LNCaP clone FGC (cell line): ENCODE data around the gene IFT81.

Experiments used
- DNase-seq: peaks from one replicate; pipeline ENCODE4 v3.0.0-alpha.2; 2011; ENCODE audit warnings: low read depth
- H3K4me3 ChIP-seq: 2 replicates; pipeline ENCODE4 v1.5.1; 2011; ENCODE audit warnings: mild to moderate bottlenecking, low read depth, low read length, control low read depth
- TF ChIP-seq, protein P1 (sequence below): IDR thresholded peaks from 2 replicates; pipeline ENCODE4 v1.5.1; 2012; ENCODE audit warnings: mild to moderate bottlenecking; ENCODE audit not compliant: control insufficient read depth, insufficient read depth; ENCODE audit errors: extremely low read depth

The IFT81 gene

DNA sequence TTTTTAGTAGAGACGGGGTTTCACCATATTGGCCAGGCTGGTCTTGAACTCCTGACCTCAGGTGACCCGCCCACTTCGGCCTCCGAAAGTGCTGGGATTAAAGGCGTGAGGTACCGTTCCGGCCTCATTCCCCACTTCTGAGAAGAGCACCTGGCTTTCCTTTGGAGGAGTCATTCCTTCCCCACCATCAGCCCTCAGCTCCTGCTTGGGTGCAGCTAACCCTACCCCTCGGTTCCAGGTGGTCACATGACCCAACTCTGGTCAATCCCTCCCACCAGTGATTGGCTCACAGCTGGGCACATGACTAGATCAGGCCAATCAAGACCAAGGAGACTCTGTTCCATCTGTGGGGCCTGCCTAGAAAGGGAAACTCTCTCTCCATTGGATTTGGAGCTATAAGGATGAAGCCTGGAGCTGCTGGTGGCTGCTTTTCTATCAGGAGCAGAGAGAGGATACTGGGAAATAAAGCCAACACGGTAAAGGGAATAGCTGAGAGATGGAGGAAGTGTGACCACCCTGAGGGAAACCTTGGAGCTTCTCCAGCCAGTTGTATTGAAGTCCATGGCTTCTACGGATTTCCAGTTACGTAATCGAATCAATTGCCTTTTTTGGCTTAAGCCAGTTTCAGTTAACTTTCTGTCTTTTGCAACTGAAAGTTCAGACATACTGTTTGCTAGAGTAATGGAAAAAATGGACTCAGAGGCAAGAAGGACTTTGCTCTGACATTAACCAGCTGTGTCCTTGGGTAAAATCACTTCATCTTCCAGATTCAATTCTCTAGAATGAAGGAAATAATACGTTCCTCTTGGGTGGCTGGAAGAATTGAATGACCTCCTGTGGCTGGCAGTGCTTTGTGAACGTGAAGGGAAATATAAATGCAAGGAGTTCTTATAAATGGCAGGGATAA, 19.7 kb upstream of the IFT81 start:
- no peak for DNase-seq
- TF ChIP-seq, protein P1, sequence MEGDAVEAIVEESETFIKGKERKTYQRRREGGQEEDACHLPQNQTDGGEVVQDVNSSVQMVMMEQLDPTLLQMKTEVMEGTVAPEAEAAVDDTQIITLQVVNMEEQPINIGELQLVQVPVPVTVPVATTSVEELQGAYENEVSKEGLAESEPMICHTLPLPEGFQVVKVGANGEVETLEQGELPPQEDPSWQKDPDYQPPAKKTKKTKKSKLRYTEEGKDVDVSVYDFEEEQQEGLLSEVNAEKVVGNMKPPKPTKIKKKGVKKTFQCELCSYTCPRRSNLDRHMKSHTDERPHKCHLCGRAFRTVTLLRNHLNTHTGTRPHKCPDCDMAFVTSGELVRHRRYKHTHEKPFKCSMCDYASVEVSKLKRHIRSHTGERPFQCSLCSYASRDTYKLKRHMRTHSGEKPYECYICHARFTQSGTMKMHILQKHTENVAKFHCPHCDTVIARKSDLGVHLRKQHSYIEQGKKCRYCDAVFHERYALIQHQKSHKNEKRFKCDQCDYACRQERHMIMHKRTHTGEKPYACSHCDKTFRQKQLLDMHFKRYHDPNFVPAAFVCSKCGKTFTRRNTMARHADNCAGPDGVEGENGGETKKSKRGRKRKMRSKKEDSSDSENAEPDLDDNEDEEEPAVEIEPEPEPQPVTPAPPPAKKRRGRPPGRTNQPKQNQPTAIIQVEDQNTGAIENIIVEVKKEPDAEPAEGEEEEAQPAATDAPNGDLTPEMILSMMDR: no peak
- H3K4me3 ChIP-seq: no peak overlapping the region

DNA sequence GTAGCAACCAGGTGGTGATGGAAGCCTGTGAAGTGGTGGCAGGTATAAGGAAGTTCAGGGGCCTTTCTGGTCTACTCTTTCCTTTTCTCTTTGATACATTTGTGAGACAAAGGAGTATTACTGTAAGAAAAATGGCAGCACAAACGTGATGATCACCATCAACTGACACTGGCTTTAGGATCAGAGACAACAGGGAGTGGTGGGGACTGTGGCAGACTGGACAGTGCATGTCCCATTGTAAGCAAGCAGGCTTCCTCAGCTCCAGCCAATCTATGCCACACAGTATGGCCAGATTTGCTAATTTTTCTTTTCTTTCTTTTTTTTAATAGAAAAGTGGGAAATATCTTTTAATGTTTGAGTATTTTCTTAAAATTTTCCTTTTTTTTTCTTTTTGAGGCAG, 19.0 kb upstream of the IFT81 start:
- TF ChIP-seq, protein P1: no peak

DNA sequence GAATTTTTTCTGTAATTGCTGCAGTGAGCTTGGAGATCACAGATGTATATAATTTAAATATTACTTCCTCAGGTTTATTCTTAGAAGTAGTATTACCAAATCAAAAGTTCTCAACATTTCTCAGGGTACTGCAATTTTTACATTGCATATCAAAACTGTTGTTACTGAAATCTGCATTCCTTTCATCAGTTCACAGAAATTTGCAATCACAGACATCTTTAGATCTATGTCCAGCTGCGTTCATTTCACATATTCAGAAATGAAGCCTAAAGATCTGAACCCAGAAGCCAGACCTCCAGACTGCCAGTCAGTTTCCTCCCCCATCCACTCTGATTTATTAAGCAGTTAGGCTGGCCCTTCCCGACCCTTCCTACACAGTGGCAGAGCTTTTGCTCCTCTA, 18.2 kb upstream of the IFT81 start:
- TF ChIP-seq, protein P1: no peak
- no peak overlapping the region for H3K4me3 ChIP-seq
- DNase-seq: no peak

More for the DNA sequence above, 19.0 kb upstream of the IFT81 start:
- H3K4me3 ChIP-seq: no peak overlapping the region
- no peak for DNase-seq

DNA sequence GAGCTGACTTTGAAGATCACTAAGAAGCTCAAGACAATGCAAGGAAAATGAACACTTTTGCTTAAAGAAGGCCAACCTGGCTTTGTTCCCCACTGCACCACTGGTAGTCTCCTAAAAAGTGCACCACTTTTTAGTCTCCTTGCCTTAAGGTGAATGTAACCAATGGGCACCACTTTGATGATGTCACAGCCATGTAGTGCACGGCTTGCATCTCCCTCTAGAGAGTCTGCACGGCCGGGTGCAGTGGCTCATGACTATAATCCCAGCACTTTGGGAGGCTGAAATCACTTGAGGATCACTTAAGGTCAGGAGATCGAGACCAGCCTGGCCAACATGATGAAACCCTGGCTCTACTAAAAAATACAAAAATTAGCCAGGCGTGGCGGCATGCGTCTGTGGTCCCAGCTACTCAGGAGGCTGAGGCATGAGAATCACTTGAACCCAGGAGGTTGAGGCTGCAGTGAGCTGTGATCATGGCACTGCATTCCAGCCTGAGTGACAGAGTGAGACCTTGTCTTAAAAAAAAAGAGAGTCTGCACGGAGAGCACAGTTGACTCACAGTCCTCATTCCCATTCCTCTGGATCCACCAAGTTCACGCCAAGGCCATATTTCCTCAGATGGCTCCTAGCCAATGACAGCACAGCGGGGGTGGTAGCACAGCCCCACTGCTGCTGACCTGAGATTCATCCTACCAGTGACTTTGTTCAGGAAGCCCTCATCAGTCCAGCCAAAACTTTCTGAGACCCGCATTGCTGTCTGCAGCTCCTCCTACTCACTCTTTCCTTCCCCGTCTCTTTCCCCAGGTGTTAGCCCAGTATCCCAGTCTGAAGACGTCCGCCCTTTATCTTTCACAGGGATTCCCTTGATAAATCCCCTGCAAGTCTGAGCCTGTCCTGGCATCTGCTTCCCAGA, 16.5 kb upstream of the IFT81 start:
- H3K4me3 ChIP-seq: no peak overlapping the region
- no peak for DNase-seq
- TF ChIP-seq, protein P1: no peak

DNA sequence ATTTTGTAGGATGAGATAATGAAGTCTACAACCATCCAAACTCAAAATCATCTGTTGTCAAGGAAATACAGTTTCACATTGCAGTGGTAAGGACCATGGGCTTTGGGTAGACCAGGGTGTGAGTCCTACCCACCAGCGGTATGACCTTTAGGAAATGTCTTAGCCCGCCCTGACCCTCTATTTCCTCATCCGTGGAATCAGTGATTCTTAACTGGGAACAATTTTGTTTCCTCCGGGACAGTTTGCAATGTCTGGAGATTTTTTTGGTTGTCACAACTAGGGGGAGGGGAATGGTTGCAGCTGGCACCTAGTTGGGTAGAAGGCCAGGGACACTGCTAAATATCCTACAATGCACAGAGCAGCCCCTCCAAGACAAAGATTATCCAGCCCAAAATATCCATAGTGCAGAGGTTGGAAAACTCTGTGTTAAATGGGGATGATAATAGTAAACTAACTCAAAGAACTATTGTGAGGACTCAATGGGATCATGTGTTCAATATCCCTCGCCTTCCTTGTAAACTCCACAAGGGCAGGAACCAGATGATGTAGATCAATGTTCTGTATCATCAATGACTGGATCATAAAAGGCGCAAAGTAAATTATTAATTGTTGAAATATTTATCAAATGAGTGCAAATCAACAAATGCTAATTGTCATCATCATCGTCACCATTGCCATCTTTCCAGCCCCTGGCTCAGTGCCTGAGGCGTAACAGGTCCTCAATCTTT, 15.7 kb upstream of the IFT81 start:
- H3K4me3 ChIP-seq: no peak overlapping the region
- TF ChIP-seq, protein P1: no peak

DNA sequence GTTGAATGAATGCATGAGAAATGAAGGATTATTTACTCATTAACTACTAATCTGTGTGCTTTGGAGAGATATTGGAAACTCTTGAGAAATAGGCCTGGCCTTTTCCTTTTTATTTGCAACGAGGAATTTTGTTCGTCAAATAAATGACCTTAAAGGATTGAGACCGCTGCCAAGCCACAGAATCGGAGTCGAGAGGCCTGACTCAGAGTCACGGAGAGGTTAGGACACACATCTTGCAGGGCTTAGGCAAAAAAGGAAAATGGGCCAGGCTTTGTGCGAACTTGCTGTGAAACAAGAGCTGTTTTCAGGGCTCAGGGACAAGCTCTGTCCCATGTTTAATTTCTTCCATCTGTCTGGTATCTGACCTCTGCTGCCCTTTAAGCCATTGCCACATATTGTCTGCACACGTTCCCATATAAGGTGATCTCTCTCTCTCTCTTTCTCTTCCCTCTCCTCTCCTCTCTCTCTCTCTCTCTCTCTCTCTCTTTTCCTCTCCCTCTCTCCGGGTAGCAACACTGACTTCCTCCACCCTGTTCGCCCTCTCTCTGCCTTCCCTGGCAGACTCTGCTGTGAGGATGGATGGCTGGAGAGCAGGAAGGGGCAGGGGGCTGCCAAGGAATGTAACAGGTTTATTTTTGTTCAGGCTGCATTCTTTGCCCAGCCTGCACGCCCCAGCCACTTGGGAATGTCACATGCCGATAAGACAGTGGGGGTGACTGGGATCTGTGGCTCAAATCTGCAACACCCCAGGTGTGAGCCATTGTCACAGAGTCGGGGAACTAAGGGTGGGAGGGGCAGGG, 14.9 kb upstream of the IFT81 start:
- DNase-seq: no peak
- TF ChIP-seq, protein P1: no peak
- no peak overlapping the region for H3K4me3 ChIP-seq

More for the DNA sequence above, 15.7 kb upstream of the IFT81 start:
- DNase-seq: no peak
